Lower leg skin (tissue), 4 donors: ENCODE data around the gene PICALM. TPM values are rescaled to one million over a fixed set of nuclear protein-coding genes. Genes with fewer than 3 reads are reported as not detected.

Experiments used
- DNase-seq, 2 donors: peaks; one replicate each; pipeline ENCODE4 v3.0.0-alpha.2; 2019; ENCODE audit warnings: low spot score in 2 of 2
- H3K4me3 ChIP-seq: fragments of 200-600 bp; sonication (generic); 2 replicates; pipeline ENCODE4 v1.5.1; 2017; ENCODE audit warnings: mild to moderate bottlenecking, low read depth; ENCODE audit not compliant: poor library complexity, severe bottlenecking
- CTCF ChIP-seq, 3 donors: fragments of 450-650 bp; IDR thresholded peaks; one replicate each; pipeline ENCODE4 v1.5.1; 2016; ENCODE audit warnings: antibody characterized with exemption in 3 of 3, mild to moderate bottlenecking in 3 of 3, moderate library complexity in 2 of 3
- POLR2A ChIP-seq, 2 donors: fragments of 450-650 bp; IDR thresholded peaks; one replicate each; pipeline ENCODE4 v1.6.1; 2016 to 2017; ENCODE audit warnings: antibody characterized with exemption in 2 of 2, mild to moderate bottlenecking in 1 of 2, moderate library complexity in 1 of 2
- WGBS, 2 donors: methylation state at CpG; one replicate each; pipeline ENCODE4 v1.1.5; 2018; 5-methylcytosine and 5-hydroxymethylcytosine counted together
- intact Hi-C: fragments of 100-400 bp; cut with DNase I; formaldehyde crosslinking; loops from one replicate; pipeline ENCODE4 v1.15.0; 2023; ENCODE audit warnings: low total_unique reads
- total RNA-seq, 4 donors: library from RNA; depleted of rRNA; stranded (reverse); fragments of >200 nt; gene quantifications; one replicate each; pipeline ENCODE4 v1.1.0, GENCODE V29; 2016

PICALM gene
- total RNA-seq, 4 donors from 2014 or later: 158 to 198 (median 178) TPM

- intact Hi-C loops: no loop called here
- TF ChIP-seq POLR2A (IDR thresholded peaks at IDR 0.05) (no peak), CTCF (IDR thresholded peaks at IDR 0.05) (no peak)
- 77 to 80% methylated on average over 3 of the region's 3 CpGs for WGBS, 2 donors
- no peak for DNase-seq
- no peak overlapping the region for H3K4me3 ChIP-seq
Observed at GRCh38 chr11:85988780-85989179, 80.1 kb downstream of the PICALM start.

DNA sequence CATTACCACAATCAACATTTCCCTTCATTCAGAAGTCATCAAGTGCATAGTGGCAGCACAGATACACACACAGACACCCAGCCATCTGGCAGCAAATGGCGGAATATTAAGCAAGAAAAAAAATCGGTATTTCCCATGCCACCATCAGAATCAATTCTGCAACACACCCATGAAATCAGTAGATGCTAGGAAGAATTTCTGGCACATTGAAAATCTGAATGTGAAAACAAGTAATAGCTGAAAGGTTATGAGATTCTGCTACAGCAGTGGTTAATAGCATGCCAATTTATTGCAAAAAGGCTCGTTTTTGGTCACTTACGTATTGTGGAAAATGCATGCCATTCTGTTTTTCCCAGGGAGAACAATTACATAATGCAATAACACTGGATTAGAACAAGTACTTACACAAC is 91.1 kb downstream of the PICALM start:
- WGBS, 2 donors: 69% methylated on average over 4 of the region's 4 CpGs
- no peak overlapping the region for H3K4me3 ChIP-seq
- intact Hi-C loops: no loop called here
- no peak for TF ChIP-seq POLR2A (IDR thresholded peaks at IDR 0.05)
- no peak for TF ChIP-seq CTCF (IDR thresholded peaks at IDR 0.05)
- no peak for DNase-seq

GRCh38 chr11:85976525-85976924 is 92.4 kb downstream of the PICALM start:
- no peak for DNase-seq
- intact Hi-C loops: no loop called here
- TF ChIP-seq CTCF (IDR thresholded peaks at IDR 0.05) (no peak), POLR2A (IDR thresholded peaks at IDR 0.05) (no peak)
- 94 to 97% methylated on average over 1 of the region's 1 CpG for WGBS, 2 donors
- H3K4me3 ChIP-seq: no peak overlapping the region

- H3K4me3 ChIP-seq: no peak overlapping the region
- no peak for TF ChIP-seq CTCF (IDR thresholded peaks at IDR 0.05)
- no peak for TF ChIP-seq POLR2A (IDR thresholded peaks at IDR 0.05)
- WGBS, 2 donors: 52 to 64% methylated on average over 4 of the region's 4 CpGs
- intact Hi-C loops: loop anchor here (5.0 kb wide), 1 partner anchor 738 kb away; no protein-coding TSS in a partner anchor
- no peak for DNase-seq
Observed at GRCh38 chr11:85974122-85974521, 94.8 kb downstream of the PICALM start.

- 91 to 92% methylated on average over 5 of the region's 5 CpGs for WGBS, 2 donors
- DNase-seq: no peak
- no peak overlapping the region for H3K4me3 ChIP-seq
- intact Hi-C loops: loop anchor here (5.0 kb wide), 1 partner anchor 742 kb away; no protein-coding TSS in a partner anchor
- TF ChIP-seq CTCF (IDR thresholded peaks at IDR 0.05) (no peak), POLR2A (IDR thresholded peaks at IDR 0.05) (no peak)
Observed at GRCh38 chr11:85970593-85970992, 98.3 kb downstream of the PICALM start.

DNA sequence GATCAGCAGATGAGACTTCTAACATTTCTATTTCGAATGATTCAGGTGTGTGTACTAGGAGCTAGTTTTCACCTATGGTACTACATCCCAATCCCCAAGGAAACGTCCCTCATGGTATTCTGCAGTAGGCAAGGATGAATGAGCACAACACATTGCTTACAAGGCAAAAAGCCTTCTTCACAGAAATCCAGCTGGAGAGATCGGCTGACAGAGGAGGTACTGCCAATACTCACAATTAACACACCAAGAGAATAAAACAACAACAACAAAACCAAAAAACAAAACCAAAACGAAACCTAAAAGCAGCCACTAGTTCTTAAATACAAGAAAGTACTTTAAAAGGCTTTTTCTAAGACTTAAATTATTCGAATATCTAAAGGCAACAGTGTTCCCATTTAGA is 101.4 kb downstream of the PICALM start:
- H3K4me3 ChIP-seq: no peak overlapping the region
- intact Hi-C loops: no loop called here
- no peak for TF ChIP-seq CTCF (IDR thresholded peaks at IDR 0.05)
- no peak for TF ChIP-seq POLR2A (IDR thresholded peaks at IDR 0.05)
- WGBS, 2 donors: 73 to 81% methylated on average over 5 of the region's 5 CpGs
- no peak for DNase-seq
